Stomach (tissue), 4 donors: ENCODE results near the gene TBC1D10A.

ENCODE experiments used
- CTCF ChIP-seq, 7 experiments: fragments of 450-650 bp in 4 of 7; fragments of 200-600 bp in 3 of 7; sonication (generic) in 3 of 7; IDR thresholded peaks; one replicate each; pipeline ENCODE4 v1.5.1; 2016 to 2019; ENCODE audit warnings: antibody characterized with exemption in 7 of 7, control low read depth in 2 of 7, mild to moderate bottlenecking in 1 of 7
- EP300 ChIP-seq: sonication (generic); formaldehyde crosslinking; IDR thresholded peaks from one replicate; pipeline ENCODE4 v1.6.1; 2017; ENCODE audit warnings: antibody characterized with exemption
- POLR2A ChIP-seq, 4 donors: fragments of 450-650 bp; IDR thresholded peaks; one replicate each; pipeline ENCODE4 v1.6.1; 2016; ENCODE audit warnings: antibody characterized with exemption in 4 of 4, control low read depth in 2 of 4, mild to moderate bottlenecking in 1 of 4, moderate library complexity in 1 of 4
- POLR2AphosphoS5 ChIP-seq, 3 donors: sonication (generic); formaldehyde crosslinking; IDR thresholded peaks; one replicate each; pipeline ENCODE4 v1.6.1; 2016; ENCODE audit warnings: antibody characterized with exemption in 3 of 3

GRCh38 chr22:30362651-30363281, 36.0 kb upstream of the TBC1D10A start:
- no peak for TF ChIP-seq CTCF (IDR thresholded peaks at IDR 0.05)
- no peak for TF ChIP-seq POLR2A (IDR thresholded peaks at IDR 0.05)
- TF ChIP-seq EP300, result no peak
- no peak for TF ChIP-seq POLR2AphosphoS5 (IDR thresholded peaks at IDR 0.05)
